GM12878 (cell line): ENCODE results near the gene CHRND. TPM values are rescaled to one million over a fixed set of nuclear protein-coding genes. Genes with fewer than 3 reads are reported as not detected.

Source experiments
- ZBTB4 ChIP-seq: fragments of 450-650 bp; formaldehyde crosslinking; IDR thresholded peaks from 2 replicates; pipeline ENCODE4 v1.4.0; 2022; ENCODE audit warnings: mild to moderate bottlenecking, moderate library complexity
- polyA plus RNA-seq, 11 experiments: library from polyadenylated mRNA; depleted of rRNA in 4 of 11; unstranded in 6 of 11; stranded (reverse) in 5 of 11; fragments of >200 nt; fragmentation: Nextera tagmentation in 4 of 11; fragmentation: Illumina TruSeq in 1 of 11; extraction: Ambion mirVana in 4 of 11; extraction: Trizol in 1 of 11; gene quantifications; 1 replicate in 1 of 11; 2 replicates in 10 of 11; pipeline versions ENCODE4 v1.2.1 to v1.2.3, GENCODE V29; 2011 to 2016; ENCODE audit warnings: inconsistent platforms in 2 of 11, missing spikeins in 2 of 11, low read depth in 1 of 11
- total RNA-seq, 4 experiments: library from RNA; depleted of rRNA in 3 of 4; stranded (reverse); fragments of >200 nt in 3 of 4; fragmentation: Illumina TruSeq in 1 of 4; extraction: Trizol in 1 of 4; gene quantifications; 2 replicates each; pipeline versions ENCODE4 v1.2.1 to v1.2.3, GENCODE V29; 2013 to 2021
- TF ChIP-seq, protein P1 (sequence below): fragments of 450-650 bp; formaldehyde crosslinking; IDR thresholded peaks from 2 replicates; pipeline ENCODE4 v1.5.0; 2022; ENCODE audit warnings: mild to moderate bottlenecking, missing genetic modification characterization
- TF ChIP-seq, protein P2 (sequence below): fragments of 450-650 bp; IDR thresholded peaks from 2 replicates; pipeline ENCODE4 v1.6.1; 2017; ENCODE audit warnings: mild to moderate bottlenecking, moderate library complexity

Gene CHRND
- total and polyA plus RNA-seq, 10 of the 15 experiments (the other 5 are each of a cell fraction or from before 2014, with no cell fraction given) = not detected

GRCh38 chr2:232523402-232523681 lies 2.6 kb upstream of the CHRND start (continued):
- no peak for TF ChIP-seq ZBTB4 (CRISPR knock-in tag)
- TF ChIP-seq, protein P1, sequence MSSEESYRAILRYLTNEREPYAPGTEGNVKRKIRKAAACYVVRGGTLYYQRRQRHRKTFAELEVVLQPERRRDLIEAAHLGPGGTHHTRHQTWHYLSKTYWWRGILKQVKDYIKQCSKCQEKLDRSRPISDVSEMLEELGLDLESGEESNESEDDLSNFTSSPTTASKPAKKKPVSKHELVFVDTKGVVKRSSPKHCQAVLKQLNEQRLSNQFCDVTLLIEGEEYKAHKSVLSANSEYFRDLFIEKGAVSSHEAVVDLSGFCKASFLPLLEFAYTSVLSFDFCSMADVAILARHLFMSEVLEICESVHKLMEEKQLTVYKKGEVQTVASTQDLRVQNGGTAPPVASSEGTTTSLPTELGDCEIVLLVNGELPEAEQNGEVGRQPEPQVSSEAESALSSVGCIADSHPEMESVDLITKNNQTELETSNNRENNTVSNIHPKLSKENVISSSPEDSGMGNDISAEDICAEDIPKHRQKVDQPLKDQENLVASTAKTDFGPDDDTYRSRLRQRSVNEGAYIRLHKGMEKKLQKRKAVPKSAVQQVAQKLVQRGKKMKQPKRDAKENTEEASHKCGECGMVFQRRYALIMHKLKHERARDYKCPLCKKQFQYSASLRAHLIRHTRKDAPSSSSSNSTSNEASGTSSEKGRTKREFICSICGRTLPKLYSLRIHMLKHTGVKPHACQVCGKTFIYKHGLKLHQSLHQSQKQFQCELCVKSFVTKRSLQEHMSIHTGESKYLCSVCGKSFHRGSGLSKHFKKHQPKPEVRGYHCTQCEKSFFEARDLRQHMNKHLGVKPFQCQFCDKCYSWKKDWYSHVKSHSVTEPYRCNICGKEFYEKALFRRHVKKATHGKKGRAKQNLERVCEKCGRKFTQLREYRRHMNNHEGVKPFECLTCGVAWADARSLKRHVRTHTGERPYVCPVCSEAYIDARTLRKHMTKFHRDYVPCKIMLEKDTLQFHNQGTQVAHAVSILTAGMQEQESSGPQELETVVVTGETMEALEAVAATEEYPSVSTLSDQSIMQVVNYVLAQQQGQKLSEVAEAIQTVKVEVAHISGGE (CRISPR knock-in tag) = no peak
- TF ChIP-seq, protein P2, sequence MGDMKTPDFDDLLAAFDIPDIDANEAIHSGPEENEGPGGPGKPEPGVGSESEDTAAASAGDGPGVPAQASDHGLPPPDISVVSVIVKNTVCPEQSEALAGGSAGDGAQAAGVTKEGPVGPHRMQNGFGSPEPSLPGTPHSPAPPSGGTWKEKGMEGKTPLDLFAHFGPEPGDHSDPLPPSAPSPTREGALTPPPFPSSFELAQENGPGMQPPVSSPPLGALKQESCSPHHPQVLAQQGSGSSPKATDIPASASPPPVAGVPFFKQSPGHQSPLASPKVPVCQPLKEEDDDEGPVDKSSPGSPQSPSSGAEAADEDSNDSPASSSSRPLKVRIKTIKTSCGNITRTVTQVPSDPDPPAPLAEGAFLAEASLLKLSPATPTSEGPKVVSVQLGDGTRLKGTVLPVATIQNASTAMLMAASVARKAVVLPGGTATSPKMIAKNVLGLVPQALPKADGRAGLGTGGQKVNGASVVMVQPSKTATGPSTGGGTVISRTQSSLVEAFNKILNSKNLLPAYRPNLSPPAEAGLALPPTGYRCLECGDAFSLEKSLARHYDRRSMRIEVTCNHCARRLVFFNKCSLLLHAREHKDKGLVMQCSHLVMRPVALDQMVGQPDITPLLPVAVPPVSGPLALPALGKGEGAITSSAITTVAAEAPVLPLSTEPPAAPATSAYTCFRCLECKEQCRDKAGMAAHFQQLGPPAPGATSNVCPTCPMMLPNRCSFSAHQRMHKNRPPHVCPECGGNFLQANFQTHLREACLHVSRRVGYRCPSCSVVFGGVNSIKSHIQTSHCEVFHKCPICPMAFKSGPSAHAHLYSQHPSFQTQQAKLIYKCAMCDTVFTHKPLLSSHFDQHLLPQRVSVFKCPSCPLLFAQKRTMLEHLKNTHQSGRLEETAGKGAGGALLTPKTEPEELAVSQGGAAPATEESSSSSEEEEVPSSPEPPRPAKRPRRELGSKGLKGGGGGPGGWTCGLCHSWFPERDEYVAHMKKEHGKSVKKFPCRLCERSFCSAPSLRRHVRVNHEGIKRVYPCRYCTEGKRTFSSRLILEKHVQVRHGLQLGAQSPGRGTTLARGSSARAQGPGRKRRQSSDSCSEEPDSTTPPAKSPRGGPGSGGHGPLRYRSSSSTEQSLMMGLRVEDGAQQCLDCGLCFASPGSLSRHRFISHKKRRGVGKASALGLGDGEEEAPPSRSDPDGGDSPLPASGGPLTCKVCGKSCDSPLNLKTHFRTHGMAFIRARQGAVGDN = no peak
